ENCODE data around the gene LIMA1.
"Not testable (repeated sequence)": the region's sequence is repeated elsewhere in the genome, so short reads cannot be mapped to it uniquely, and the experiment has no call there.

The LIMA1 gene

GRCh38 chr12:50220363-50220995 lies 62.8 kb downstream of the LIMA1 start:
- H3K4me2 ChIP-seq (ENCODE audit: low read length), result peak overlapping the region; percentile 77
- peaks cover 66% of the 10 kb centered on the region for H3K79me2 ChIP-seq (ENCODE audit: control insufficient read depth, low read length)
- peak overlapping the region; percentile 94 for H3K27ac ChIP-seq (ENCODE audit: low read depth, low read length)
- H3F3A ChIP-seq (ENCODE audit: control insufficient read depth, insufficient read depth), result peaks cover 31% of the 10 kb centered on the region
- H3K4me1 ChIP-seq (ENCODE audit: control insufficient read depth, low read length), result peaks cover 36% of the 10 kb centered on the region
- H3K36me3 ChIP-seq (ENCODE audit: control insufficient read depth, low read length), result peaks cover 4% of the 10 kb centered on the region
- H4K20me1 ChIP-seq (ENCODE audit: control insufficient read depth, insufficient read depth, low read depth, low read length), result no peaks in the 10 kb centered on the region
- H3K27me3 ChIP-seq (ENCODE audit: control insufficient read depth, low read length), result no peaks in the 10 kb centered on the region
- TF ChIP-seq CTCF (IDR thresholded peaks at IDR 0.05; ENCODE audit: low read depth, low read length, poor library complexity, severe bottlenecking) (no peak), EZH2phosphoT487 (IDR thresholded peaks at IDR 0.05; ENCODE audit: borderline replicate concordance, low read length) (no peak)
- peak overlapping the region; percentile 80 for H3K4me3 ChIP-seq (ENCODE audit: low read length)
- no peaks in the 10 kb centered on the region for H3K9me3 ChIP-seq (ENCODE audit: control insufficient read depth, insufficient read depth, low read length)
- H3K9me2 ChIP-seq (replicated peaks; ENCODE audit: control insufficient read depth, low read length), result no peaks in the 10 kb centered on the region

GRCh38 chr12:50219544-50219943 lies 63.8 kb downstream of the LIMA1 start:
- Histone ChIP-seq H3K9me2 (replicated peaks; ENCODE audit: control insufficient read depth, low read length) (no peaks in the 10 kb centered on the region), H3K27ac (ENCODE audit: low read depth, low read length) (no peak overlapping the region), H3K4me2 (ENCODE audit: low read length) (peak overlapping the region; percentile 77), H3K4me3 (ENCODE audit: low read length) (peak overlapping the region; percentile 38; the same call in 1 of the 2 replicates), H3K9me3 (ENCODE audit: control insufficient read depth, insufficient read depth, low read length) (no peaks in the 10 kb centered on the region), H3K4me1 (ENCODE audit: control insufficient read depth, low read length) (peaks cover 36% of the 10 kb centered on the region), H3K36me3 (ENCODE audit: control insufficient read depth, low read length) (peaks cover 4% of the 10 kb centered on the region), H3F3A (ENCODE audit: control insufficient read depth, insufficient read depth) (peaks cover 31% of the 10 kb centered on the region), H3K79me2 (ENCODE audit: control insufficient read depth, low read length) (peaks cover 72% of the 10 kb centered on the region), H4K20me1 (ENCODE audit: control insufficient read depth, insufficient read depth, low read depth, low read length) (no peaks in the 10 kb centered on the region), H3K27me3 (ENCODE audit: control insufficient read depth, low read length) (no peaks in the 10 kb centered on the region)
- TF ChIP-seq EZH2phosphoT487 (IDR thresholded peaks at IDR 0.05; ENCODE audit: borderline replicate concordance, low read length) (no peak), CTCF (IDR thresholded peaks at IDR 0.05; ENCODE audit: low read depth, low read length, poor library complexity, severe bottlenecking) (no peak)

GRCh38 chr12:50219001-50219400 lies 64.3 kb downstream of the LIMA1 start:
- not testable (repeated sequence) for H3K27me3 ChIP-seq (ENCODE audit: control insufficient read depth, low read length); H3K4me3 ChIP-seq (ENCODE audit: low read length); H3K36me3 ChIP-seq (ENCODE audit: control insufficient read depth, low read length); H3K4me2 ChIP-seq (ENCODE audit: low read length); H3K9me3 ChIP-seq (ENCODE audit: control insufficient read depth, insufficient read depth, low read length); H4K20me1 ChIP-seq (ENCODE audit: control insufficient read depth, insufficient read depth, low read depth, low read length); H3K27ac ChIP-seq (ENCODE audit: low read depth, low read length); H3K9me2 ChIP-seq (replicated peaks; ENCODE audit: control insufficient read depth, low read length)
- Histone ChIP-seq H3K79me2 (ENCODE audit: control insufficient read depth, low read length) (peaks cover 77% of the 10 kb centered on the region), H3F3A (ENCODE audit: control insufficient read depth, insufficient read depth) (peaks cover 26% of the 10 kb centered on the region), H3K4me1 (ENCODE audit: control insufficient read depth, low read length) (peaks cover 36% of the 10 kb centered on the region)

GRCh38 chr12:50218386-50218785 lies 64.9 kb downstream of the LIMA1 start:
- H3K4me2 ChIP-seq (ENCODE audit: low read length), result no peak overlapping the region
- H3K4me3 ChIP-seq (ENCODE audit: low read length), result no peak overlapping the region
- H3K79me2 ChIP-seq (ENCODE audit: control insufficient read depth, low read length), result peaks cover 83% of the 10 kb centered on the region
- TF ChIP-seq EZH2phosphoT487 (IDR thresholded peaks at IDR 0.05; ENCODE audit: borderline replicate concordance, low read length) (no peak), CTCF (IDR thresholded peaks at IDR 0.05; ENCODE audit: low read depth, low read length, poor library complexity, severe bottlenecking) (no peak)
- peaks cover 4% of the 10 kb centered on the region for H3K36me3 ChIP-seq (ENCODE audit: control insufficient read depth, low read length)
- H3F3A ChIP-seq (ENCODE audit: control insufficient read depth, insufficient read depth), result peaks cover 24% of the 10 kb centered on the region
- H4K20me1 ChIP-seq (ENCODE audit: control insufficient read depth, insufficient read depth, low read depth, low read length), result no peaks in the 10 kb centered on the region
- H3K27me3 ChIP-seq (ENCODE audit: control insufficient read depth, low read length), result no peaks in the 10 kb centered on the region
- no peaks in the 10 kb centered on the region for H3K9me3 ChIP-seq (ENCODE audit: control insufficient read depth, insufficient read depth, low read length)
- no peaks in the 10 kb centered on the region for H3K9me2 ChIP-seq (replicated peaks; ENCODE audit: control insufficient read depth, low read length)
- H3K4me1 ChIP-seq (ENCODE audit: control insufficient read depth, low read length), result peaks cover 36% of the 10 kb centered on the region
- no peak overlapping the region for H3K27ac ChIP-seq (ENCODE audit: low read depth, low read length)
